IPS-20b (cell line): ENCODE data around the gene SIX1.

Experiments
- H3K27ac ChIP-seq: one replicate; pipeline ENCODE4 v1.5.1; 2013; ENCODE audit warnings: low read length
- H3K27me3 ChIP-seq: 2 replicates; pipeline ENCODE4 v1.6.1; 2013; ENCODE audit warnings: mild to moderate bottlenecking, low read length, inconsistent platforms; ENCODE audit not compliant: insufficient read depth
- H3K36me3 ChIP-seq: 2 replicates; pipeline ENCODE4 v1.6.1; 2013; ENCODE audit warnings: low read depth, mild to moderate bottlenecking, inconsistent platforms, low read length, moderate library complexity; ENCODE audit not compliant: insufficient read depth
- H3K4me1 ChIP-seq: 2 replicates; pipeline ENCODE4 v1.6.1; 2013; ENCODE audit warnings: mild to moderate bottlenecking, control low read depth, inconsistent platforms, low read length, moderate library complexity; ENCODE audit not compliant: insufficient read depth
- H3K4me3 ChIP-seq: 2 replicates; pipeline ENCODE4 v1.5.1; 2013; ENCODE audit warnings: mild to moderate bottlenecking, low read length, inconsistent platforms
- H3K9ac ChIP-seq: 2 replicates; pipeline ENCODE4 v1.6.1; 2013; ENCODE audit warnings: low read depth, mild to moderate bottlenecking, inconsistent platforms, low read length, moderate library complexity
- H3K9me3 ChIP-seq: 2 replicates; pipeline ENCODE4 v1.6.1; 2013; ENCODE audit warnings: mild to moderate bottlenecking, low read depth, low read length, inconsistent platforms; ENCODE audit not compliant: insufficient read depth

The SIX1 gene

GRCh38 chr14:60648934-60649874 lies at the start of gene SIX1:
Gene SIX1 (minus strand): TSS chr14:60649477. CDS start chr14:60649189, 288 bp downstream.
- H3K4me1 ChIP-seq: peaks cover 14% of the 10 kb centered on the region
- no peak within 1 kb of the TSS for H3K9ac ChIP-seq
- peak within 1 kb of the TSS; percentile 58; the same call in 1 of the 2 replicates for H3K4me3 ChIP-seq
- H3K27ac ChIP-seq: no peak within 1 kb of the TSS
- H3K27me3 ChIP-seq: peaks cover 100% of the 10 kb centered on the region
- no peaks in the 10 kb centered on the region for H3K9me3 ChIP-seq
- H3K36me3 ChIP-seq: no peaks in the 10 kb centered on the region

- no peak overlapping the region for H3K4me3 ChIP-seq
- H3K9ac ChIP-seq: no peak overlapping the region
- no peak overlapping the region for H3K27ac ChIP-seq
- H3K9me3 ChIP-seq: no peaks in the 10 kb centered on the region
- no peaks in the 10 kb centered on the region for H3K27me3 ChIP-seq
- H3K36me3 ChIP-seq: no peaks in the 10 kb centered on the region
- no peaks in the 10 kb centered on the region for H3K4me1 ChIP-seq
These were observed 46.0 kb upstream of the SIX1 start for GRCh38 chr14:60695327-60695726.

DNA sequence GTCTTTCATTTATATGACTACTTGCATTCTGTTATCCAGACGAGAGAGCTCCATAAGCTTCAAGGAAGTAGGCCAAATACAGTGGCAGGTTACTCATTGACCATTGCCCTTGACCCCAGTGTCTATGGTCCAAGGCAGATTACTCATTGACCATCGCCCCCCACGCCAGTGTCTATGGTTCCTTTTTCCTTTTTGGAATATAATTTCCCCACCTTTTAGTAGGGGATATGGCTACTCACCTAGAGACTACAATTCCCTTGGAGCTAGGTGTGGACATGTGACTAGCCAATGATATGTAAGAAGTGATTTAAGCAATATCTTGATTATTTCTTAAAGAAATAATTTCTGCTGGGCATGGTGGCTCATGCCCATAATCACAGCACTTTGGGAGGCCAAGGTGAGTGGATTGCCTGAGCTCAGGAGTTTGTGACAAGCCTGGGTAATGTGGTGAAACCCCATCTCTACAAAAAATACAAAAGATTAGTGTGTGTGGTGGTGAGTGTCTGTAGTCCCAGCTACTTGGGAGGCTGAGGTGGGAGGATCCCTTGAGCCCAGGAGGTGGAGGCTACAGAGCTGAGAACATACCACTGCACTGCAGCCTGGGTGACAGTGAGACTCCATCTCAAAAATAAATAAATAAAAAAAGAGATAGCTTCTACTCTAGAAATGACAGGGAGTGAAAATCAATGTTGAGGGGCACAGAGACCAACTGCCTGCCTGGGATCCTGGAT lies 42.3 kb upstream of the SIX1 start:
- Histone ChIP-seq H3K9me3 (no peaks in the 10 kb centered on the region), H3K27me3 (no peaks in the 10 kb centered on the region), H3K9ac (no peak overlapping the region), H3K27ac (no peak overlapping the region), H3K4me1 (no peaks in the 10 kb centered on the region), H3K4me3 (no peak overlapping the region), H3K36me3 (no peaks in the 10 kb centered on the region)

- Histone ChIP-seq H3K27ac (no peak overlapping the region), H3K4me1 (no peaks in the 10 kb centered on the region), H3K9ac (no peak overlapping the region), H3K36me3 (no peaks in the 10 kb centered on the region), H3K9me3 (no peaks in the 10 kb centered on the region), H3K27me3 (no peaks in the 10 kb centered on the region), H3K4me3 (no peak overlapping the region)
These were observed 37.6 kb upstream of the SIX1 start for GRCh38 chr14:60686865-60687264.

DNA sequence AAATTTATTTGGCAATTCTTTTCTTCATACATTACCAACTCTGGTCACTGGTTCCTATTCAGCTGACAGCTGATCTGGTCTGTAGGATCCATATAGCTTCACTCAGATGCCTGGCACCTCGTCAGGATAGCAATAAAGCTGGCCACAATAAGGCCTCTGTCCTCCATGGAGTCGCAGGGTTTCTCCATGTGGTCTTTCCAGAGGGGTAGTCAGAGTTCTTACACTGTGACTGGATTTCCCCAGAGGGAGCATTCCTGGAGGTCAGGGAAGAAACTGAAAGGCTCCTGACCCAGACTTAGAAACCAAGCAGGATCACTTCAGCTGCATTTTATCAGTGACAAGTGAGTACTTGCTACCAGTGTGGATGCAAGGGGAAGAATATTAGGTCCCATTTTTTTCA lies 34.9 kb upstream of the SIX1 start:
- no peaks in the 10 kb centered on the region for H3K9me3 ChIP-seq
- H3K27ac ChIP-seq: no peak overlapping the region
- no peaks in the 10 kb centered on the region for H3K27me3 ChIP-seq
- no peak overlapping the region for H3K4me3 ChIP-seq
- no peaks in the 10 kb centered on the region for H3K36me3 ChIP-seq
- peaks cover 13% of the 10 kb centered on the region for H3K4me1 ChIP-seq
- no peak overlapping the region for H3K9ac ChIP-seq

- H3K4me1 ChIP-seq: peaks cover 17% of the 10 kb centered on the region
- no peak overlapping the region for H3K9ac ChIP-seq
- no peak overlapping the region for H3K27ac ChIP-seq
- no peak overlapping the region for H3K4me3 ChIP-seq
- no peaks in the 10 kb centered on the region for H3K9me3 ChIP-seq
- no peaks in the 10 kb centered on the region for H3K27me3 ChIP-seq
- H3K36me3 ChIP-seq: no peaks in the 10 kb centered on the region
These were observed 32.0 kb upstream of the SIX1 start for GRCh38 chr14:60681271-60681670.

DNA sequence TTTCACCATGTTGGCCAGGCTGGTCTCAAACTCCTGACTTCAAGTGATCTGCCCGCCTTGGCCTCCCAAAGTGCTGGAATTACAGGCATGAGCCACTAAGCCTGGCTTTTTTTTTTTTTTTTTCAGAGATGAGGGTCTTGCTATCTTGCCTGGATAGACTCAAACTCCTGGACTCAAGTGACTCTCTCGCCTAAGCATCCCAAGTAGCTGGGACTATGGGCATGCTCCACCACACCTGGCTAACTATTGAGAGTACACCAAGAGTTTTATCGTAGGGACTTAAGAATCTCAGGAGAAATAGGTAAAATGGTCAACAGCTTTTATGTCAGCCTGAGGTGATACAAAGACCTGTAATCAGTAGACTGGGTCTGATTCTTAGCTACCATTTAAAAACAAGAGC lies 31.2 kb upstream of the SIX1 start:
- Histone ChIP-seq H3K36me3 (no peaks in the 10 kb centered on the region), H3K4me3 (no peak overlapping the region), H3K27ac (no peak overlapping the region), H3K4me1 (peaks cover 17% of the 10 kb centered on the region), H3K9ac (no peak overlapping the region), H3K27me3 (no peaks in the 10 kb centered on the region), H3K9me3 (no peaks in the 10 kb centered on the region)

DNA sequence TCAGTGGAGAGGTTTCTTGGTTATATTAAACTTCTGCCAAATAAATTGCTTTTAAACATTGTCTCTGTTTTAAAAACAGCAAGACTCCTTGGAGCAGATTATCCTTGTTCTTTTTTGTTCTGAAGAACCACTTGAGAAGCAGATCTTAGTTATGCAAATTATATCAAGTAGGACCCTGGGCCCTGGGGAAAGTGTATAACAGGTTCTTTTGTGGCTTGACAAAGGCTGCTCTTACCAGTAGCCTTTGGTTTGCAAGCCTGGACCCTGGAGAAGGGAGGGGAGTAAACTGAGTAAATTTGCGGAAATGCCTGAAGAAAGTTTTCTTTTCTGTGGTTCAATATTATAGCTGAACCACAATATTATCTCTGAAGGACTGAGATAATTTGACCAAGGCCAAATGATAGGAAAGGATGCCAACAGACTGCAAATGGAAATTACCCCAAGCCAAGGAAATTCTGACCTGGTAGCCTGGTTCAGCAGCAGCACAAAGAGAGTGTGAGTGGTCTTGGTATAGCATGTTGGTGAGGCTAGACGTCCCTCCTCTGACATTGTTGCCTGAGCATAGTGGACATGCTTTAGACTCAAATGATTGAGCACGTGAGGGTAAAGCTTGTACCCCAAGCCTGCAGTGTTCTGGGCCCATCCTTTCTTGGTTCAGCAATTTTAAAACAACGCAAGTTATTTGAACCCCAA lies 30.4 kb upstream of the SIX1 start:
- Histone ChIP-seq H3K4me3 (peak overlapping the region; percentile 35), H3K36me3 (no peaks in the 10 kb centered on the region), H3K27me3 (no peaks in the 10 kb centered on the region), H3K27ac (no peak overlapping the region), H3K4me1 (peaks cover 17% of the 10 kb centered on the region), H3K9ac (peak overlapping the region; percentile 22; the same call in 1 of the 2 replicates), H3K9me3 (no peaks in the 10 kb centered on the region)

DNA sequence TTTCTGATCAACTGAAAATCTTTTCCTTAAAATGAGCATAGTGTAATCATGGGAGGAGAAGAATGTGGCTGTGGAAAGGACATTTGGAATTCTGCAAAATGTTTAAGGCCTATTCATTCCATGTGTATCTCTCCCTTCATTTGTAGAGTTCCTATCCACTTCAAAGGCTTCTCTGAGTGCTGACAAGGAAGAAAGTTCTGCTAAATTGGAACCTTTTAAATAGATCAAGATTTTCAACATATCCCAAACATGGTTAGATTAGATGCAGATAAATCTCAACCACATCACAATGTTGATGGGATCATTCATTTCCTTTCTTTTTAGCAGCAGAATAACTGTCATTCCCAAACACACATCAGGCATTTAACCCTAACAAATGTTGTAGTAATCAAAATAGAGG lies 28.4 kb upstream of the SIX1 start:
- Histone ChIP-seq H3K36me3 (no peaks in the 10 kb centered on the region), H3K27ac (no peak overlapping the region), H3K9ac (no peak overlapping the region), H3K4me1 (peaks cover 17% of the 10 kb centered on the region), H3K9me3 (no peaks in the 10 kb centered on the region), H3K4me3 (no peak overlapping the region), H3K27me3 (no peaks in the 10 kb centered on the region)

GRCh38 chr14:60670989-60671388 lies 21.7 kb upstream of the SIX1 start:
- H3K4me3 ChIP-seq: no peak overlapping the region
- H3K27me3 ChIP-seq: no peaks in the 10 kb centered on the region
- H3K36me3 ChIP-seq: no peaks in the 10 kb centered on the region
- H3K4me1 ChIP-seq: no peaks in the 10 kb centered on the region
- H3K27ac ChIP-seq: no peak overlapping the region
- no peaks in the 10 kb centered on the region for H3K9me3 ChIP-seq
- no peak overlapping the region for H3K9ac ChIP-seq

DNA sequence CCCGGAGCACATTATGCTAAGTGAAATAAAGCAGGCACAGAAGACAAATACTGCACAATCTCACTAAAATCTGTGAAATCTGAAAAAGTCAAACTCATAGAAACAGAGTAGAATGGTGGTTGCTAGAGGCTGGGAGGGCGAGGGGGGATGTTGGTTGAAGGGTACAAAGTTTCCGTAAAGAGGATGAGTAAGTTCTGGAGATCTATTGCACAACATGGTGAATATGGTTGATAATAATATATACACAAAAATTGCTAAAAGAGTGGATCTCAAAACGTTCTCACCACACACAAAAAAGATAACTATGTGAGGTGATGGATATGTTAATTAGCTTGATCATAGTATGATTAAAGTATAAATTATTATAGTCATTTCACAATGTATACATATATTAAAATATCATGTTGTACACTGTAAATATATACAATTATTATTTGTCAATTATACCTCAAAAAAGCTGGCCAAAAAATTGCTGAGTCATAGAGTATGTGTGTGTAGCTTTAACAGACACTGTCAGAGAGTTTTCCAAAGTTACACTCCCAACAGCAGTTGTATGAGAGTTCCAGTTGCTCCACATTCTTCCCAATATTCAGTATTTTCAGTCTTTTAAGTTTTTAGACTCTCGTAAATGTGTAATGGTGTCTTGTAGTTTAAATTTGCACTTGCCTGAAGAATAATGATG lies 19.3 kb upstream of the SIX1 start:
- Histone ChIP-seq H3K36me3 (no peaks in the 10 kb centered on the region), H3K9me3 (no peaks in the 10 kb centered on the region), H3K27ac (no peak overlapping the region), H3K27me3 (no peaks in the 10 kb centered on the region), H3K4me3 (no peak overlapping the region), H3K9ac (no peak overlapping the region), H3K4me1 (no peaks in the 10 kb centered on the region)
